Putamen (tissue), 1 donor: ENCODE measurements around the gene BICC1.
"Not testable (repeated sequence)": the region's sequence is repeated elsewhere in the genome, so short reads cannot be mapped to it uniquely, and the experiment has no call there.

ENCODE experiments used
- DNase-seq: peaks from one replicate; pipeline ENCODE4 v3.0.0-alpha.2; 2016; ENCODE audit warnings: low spot score

BICC1 gene

DNA sequence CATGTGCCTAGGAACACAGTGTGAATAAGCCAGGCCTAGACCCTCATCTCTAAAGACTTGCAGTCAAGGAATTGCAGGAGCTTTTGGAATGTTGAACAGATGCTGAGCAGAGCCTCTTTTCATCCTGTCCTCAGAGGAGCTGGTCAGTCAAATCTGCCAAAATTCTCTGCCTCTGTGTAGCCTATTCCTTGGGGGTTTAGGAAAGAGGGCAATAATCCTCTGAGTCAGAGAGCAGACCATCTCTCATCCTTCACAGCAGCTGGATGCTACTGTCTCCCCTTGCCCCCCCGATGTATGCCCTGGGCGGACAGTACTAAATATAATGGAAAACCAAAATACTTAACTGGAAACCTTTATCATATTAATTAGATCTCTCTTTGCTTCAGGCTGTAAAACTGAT lies 52.6 kb downstream of the BICC1 start:
- no peak for DNase-seq

DNA sequence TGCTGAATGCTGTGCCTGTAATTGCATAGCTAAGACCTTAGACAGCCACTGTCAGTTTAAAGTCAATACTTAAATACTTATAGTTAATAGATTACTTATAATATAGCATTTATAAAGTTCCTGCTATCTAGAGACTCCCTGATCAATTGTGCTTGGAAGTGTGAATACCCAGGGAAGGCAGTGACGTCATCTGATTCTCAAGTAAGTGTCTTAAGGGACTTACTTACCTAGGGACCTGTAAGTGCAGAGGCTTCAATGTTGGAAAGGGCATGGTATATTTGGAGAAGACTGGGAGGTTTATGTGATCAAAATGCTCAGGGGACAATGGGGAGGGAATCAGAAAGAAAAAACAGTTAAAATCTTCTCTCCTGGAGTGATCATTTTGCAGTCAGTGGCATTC lies 55.0 kb downstream of the BICC1 start:
- no peak for DNase-seq

DNA sequence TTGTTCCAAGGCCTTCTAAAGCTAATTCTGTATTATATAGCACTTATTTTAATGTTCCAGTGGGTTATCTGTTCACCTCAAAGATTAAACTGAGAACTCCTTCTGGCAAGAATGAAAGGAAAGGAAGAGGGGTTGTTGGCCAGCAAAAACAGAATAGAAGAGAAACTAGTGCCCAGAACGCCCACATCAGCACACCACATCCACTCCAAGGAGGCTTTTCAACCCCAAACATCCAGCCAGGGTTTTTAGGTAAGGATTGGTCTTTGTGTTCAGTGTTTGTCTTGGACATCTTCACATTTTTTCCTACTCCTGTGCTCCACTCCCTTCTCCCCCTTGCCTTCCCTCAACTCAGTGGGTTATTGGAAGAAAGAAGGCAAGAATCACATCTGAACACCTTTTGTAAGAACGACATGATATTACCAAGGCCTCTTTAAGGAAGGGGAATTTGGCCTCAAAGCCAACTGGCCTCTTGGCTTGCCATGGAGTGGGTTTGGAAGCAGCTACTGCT lies 55.8 kb downstream of the BICC1 start:
- DNase-seq, result no peak

DNA sequence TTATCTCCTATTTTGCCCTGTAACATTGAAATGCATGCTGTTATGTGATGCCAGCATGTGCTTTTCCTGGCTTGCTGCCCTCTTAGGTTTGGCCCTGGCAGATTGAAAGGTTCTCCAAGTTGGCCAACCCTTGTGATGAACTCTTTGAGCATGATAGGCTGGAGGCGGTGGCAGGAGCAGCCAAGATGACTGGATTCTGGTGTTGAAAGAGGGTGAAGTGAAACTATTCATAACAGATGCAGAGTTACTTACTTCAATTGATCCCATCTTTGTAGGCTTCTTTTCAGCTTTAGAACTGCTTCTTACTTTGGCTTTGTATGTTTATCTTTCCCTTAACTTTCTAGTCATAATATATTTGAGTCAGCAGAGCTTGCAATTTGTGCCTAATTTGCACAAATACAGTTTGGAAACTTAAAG lies 57.6 kb downstream of the BICC1 start:
- no peak for DNase-seq

DNA sequence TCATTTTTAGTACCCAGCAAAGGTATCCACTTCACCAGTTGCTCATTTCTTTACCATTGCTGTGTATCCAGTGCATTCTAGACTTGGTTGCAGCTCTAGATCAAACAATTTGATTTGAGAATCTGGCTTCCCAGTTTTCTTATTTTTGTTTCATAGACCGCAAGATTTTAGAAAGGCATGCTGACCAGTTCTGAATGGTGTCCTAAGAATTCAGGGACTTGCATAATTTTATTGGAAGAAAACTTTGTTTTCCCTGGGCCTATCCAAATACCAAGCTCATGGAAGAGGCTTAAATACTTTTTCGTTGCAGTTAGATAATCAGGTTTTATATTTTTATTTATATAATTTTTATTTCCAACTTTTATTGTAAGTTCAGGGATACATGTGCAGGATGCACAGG lies 58.3 kb downstream of the BICC1 start:
- DNase-seq, result no peak

DNA sequence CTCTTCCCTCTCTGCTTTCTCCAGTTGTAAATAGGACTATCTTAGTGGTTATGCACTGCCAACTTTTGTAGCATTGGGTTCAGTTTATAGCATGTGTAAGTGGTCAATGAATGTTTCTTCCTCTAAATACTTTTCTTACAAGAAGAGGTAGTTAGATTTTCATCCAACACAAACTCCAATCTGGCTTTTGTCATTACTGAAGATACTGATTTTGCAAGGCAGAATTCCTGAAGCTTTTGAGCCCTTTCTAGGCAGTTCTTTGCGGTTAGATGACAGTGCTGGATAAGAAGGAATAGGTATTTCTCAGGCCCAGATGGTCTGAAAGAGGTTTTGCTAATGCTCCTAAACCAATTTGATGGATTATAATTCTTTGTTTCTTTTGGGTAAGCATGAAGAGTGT lies 60.5 kb downstream of the BICC1 start:
- no peak for DNase-seq

DNA sequence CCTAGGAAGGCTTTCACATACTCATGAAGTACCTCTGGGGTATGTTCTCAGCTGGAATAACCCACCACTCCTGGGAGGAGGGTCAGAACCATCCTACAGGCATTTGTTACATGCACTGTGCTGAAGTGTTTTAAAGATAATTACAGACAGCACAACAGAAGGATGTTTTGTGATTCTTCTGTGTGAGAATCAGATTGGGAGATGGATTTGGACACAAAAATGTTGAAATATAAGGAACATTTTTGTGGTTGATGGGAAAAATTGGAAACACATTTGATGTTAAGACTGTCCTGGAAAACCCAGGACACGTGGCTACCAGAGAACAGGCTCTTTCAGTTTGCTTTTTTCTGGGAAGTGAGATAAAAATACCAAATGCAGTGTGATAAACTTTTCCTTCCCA lies 61.4 kb downstream of the BICC1 start:
- no peak for DNase-seq

DNA sequence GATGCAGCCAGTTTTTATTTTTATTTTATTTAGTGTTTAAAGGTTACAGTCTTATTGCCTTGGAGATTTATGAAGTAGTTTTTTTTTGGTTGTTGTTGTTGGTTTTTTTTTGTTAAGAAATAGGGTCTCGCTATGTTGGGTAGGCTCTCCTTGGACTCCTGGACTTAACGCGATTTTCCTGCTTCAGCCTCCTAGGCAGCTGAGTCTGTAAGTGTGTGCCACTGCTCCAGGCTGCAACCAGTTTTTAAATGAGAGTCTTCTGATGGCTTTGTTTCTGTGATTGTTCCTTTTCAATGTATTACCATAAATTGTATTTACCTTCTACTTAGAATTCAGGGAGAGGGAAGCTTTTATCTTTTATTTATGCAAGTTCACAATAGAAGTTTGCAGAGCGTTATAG lies 62.8 kb downstream of the BICC1 start:
- DNase-seq, result no peak

DNA sequence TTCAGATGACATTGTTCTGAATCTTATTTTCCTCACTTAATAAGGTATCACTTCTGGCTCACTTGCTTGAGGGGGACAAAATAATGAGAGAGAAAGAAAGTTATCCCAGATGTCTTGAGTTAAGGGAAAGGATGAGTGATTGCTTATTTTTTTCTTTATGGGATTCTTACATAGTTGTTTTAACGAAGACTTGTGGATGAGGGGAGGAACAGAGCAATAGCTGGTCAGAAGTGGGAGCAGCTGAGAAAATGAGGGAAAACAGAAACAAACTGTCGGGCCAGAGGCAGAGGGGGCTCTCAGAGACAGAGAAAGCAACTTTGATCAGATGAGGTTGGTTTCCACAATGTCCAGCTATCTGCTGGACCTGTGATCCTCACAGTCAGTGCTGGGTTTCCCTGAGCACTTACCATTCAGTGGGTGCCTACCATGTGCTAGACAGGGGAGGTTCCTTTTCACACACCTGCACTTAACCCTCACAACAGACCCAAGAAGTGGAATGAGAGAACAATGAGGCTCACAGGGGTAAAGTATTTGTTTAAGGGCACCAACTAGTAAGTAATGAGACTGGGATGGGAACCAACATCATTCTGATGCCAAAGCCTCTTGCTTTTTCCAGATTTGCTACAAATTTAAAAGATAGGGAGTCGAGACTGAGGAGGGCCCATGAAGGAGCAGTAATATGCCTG lies 64.2 kb downstream of the BICC1 start:
- no peak for DNase-seq

DNA sequence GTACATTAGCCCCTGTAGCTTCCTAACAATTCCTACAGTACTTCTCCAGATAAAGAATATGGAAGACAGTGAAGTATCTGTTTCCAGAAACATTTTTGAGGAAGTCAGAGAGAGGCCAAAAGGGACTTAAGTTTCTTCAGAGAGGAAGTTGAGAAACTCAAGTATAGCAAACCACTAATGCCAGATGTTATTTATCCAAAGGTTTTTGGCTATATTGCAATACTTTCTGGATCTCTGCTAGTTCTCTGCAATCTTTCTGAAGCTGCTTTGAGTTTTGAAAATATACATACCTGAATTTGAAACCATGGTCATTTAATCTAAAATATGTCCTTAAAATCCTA lies 64.7 kb downstream of the BICC1 start:
- DNase-seq, result no peak

DNA sequence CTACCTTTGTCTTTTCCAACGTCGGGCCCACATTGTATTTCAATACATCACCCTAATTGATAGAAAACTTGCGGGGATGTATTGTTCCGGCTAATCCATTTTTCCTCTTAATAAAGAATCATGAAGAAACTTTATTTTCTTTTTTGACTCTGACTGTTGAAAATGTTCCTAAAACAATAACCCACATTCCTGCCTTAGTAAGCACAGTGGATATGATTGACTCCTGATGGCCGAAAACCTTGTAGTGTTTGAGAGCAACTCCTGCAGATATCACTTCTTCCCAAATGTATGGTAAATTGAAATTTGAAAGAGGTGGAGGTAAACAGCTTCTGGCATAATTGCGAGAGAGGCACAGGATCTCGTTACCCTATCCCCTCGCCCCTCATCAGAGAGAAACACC lies 65.7 kb downstream of the BICC1 start:
- DNase-seq, result no peak

DNA sequence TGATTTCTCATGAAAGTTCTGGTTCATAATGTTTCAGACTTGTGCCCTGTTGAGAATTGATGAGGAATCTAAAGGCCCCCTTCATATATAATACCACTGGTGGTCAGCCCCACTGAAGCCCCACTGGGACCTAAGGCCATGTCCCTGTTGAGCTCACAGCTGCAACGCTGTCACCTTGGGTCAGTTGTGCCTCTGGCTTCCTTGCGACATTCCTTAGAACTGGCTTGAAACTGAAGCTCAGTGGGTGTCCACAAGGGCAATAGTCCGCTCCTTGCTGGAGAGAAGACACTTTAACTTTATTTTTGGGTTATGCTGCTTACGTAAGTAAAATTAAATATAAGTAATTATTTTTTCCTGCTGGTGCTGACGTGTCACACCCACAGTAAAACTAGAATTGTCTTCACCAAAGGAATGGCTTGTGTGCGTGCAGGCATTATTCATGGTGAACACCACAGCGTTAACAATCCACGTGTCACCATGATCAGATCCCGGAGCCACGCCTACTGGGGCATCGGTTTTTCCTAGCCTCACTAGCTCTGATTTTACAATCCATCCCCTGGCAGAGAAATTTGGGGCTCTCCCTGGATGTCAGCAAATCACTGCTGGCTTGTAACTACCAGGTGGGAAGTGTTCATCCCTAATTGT lies 66.5 kb downstream of the BICC1 start:
- peak; percentile 25 for DNase-seq

DNA sequence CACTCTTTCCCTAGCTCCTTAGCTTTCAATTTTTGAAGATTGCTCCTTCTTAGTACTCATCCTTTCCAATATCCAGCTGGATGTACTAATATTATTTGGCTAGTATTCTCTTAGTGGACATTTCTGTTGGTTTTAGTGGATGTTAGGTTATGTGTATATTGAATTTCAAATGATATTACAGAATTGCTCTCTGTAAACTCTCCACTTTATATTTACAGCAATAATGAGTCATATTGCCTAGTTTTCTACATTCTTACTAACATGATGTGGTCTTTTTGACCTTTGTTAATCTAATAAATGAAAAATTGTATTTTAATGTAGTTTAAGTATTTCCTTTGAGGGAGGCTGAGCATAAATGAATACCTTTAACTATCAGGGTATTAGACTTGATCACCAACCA lies 69.4 kb downstream of the BICC1 start:
- DNase-seq, result no peak

DNA sequence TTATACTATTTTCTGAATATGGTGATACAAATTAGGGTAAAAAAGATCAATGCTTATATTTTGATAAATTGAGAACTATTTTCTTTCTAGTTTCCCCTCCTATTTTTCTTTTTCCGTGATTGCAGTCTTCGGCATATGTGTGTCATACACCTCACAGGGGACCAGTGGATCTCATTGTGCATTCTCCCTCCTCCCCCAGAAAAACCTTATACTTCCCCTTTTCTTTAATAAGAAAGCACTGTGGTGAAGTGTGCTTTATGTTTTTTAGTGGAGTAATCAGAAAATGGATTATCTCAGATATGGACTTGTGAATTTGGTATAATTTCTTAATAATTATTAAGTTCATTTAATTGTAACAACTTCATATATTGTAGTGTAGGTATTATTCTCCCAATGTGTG lies 72.8 kb downstream of the BICC1 start:
- no peak for DNase-seq

DNA sequence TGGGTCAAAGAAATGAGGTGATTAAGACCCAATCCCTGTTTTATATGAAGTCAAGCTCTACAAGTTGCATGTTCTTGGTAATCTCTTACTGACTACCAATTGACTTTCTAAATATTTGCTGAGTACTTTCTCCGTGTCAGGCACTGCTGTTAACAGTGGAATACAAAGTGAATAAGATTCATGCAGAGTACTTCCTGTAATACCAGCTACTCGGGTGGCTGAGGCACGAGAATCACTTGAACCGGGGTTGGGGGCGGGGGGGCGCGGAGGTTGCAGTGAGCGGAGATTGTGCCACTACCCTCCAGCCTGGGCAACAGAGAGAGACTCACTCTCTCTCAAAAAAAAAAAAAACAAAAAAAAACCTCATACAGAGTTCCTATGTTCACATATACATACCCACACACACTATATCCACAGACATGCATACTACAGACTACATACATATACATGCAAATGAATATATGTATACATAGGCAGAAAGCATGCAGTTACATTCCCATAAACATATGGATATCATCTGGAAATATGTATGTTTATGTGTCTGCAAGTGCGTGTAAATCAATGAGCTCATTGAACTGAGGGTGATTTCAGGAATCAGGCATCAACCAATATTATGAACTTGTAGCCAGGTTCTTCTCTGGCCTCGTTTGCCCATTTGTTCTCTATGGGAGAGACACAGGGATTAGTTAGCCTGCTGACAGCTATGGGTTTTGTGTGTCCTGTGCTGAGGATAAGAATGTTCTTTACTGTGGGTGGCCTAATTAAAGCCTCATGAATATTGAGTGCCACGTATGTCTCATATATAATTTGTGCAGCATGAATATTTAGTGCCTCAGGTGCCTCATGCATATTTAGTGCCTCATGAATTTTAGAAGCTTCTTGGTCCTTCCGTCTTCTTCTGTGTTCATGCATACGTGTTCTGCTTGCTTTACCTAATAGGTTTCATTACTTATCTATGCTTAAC lies 73.9 kb downstream of the BICC1 start:
- DNase-seq, result no peak

DNA sequence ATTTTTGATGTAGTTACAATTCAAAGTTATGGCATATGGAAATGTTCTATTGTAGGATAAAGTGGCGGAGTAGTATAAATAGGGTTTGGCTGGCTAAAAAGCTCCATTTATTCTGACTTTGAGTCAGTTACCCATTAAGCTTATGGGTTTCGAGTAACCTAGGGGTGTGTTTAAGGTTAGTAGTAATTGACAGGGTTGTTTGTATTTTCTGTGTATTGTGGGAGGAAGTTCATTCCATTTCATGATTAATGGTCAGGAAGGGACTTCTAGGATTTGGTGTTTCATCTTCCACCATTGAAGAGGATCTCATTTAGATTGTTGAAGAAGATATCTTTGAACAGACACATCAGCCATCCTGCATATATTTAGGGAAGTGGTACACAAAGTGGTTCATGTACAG lies 75.0 kb downstream of the BICC1 start:
- DNase-seq, result no peak

DNA sequence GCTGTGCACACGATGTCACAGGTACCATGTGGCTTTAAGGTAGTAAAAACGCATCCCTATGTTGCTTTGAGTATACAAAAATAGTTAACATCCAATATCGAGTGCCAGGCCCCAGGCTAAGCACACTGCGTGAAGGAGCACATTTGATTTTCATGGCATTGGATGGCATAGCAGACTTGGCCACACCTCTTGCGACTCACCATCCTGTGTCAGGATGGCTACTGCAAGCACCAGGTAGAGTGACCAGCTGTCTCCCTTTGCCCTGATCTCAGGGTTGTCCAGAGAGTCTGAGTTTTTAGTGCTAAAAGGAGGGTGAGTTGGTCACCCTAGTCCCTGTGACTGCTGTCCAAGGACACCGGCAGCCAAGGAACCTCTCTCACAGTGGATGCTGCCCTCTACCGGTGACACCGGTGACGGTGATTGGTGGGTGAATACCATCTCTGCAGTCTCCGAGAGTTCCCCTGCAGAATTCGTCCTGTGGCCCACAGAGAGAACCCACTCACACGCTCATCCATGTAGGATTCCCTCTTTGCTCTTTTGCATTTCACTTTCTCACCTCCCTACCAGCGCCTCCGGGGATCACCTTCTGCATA lies 76.1 kb downstream of the BICC1 start:
- DNase-seq, result no peak

DNA sequence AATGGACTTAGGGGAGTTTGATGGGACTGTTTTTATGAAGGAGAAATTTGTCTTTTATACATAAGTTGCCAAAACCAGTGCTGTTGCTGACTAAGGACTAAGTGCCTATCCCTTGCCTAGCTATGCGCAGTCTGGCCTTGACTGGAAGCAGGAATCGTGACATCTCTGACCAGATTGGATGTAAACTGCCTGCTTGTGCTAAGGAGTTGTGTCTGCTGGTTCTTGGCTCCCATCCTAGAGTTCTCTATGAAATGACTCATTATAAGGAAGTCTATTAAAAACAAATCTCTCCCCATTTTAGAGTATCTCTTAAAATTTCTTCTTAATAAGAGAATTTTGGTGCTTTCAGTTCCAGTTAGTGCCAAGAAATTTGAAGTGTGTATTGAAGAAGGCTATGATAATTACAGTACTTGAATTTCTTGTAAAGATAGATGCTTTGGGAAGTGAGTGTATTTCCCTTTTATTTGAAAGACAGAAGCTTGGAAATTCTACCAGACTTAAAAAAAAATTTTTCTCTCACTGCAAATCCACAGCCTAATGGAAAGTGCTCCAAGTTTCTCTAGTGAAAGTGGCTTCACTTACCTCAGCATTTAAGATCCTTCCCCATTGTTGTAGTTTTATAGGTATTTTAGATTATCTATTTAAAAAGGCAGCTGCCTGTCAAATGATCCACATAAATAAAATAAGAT lies 77.6 kb downstream of the BICC1 start:
- no peak for DNase-seq

DNA sequence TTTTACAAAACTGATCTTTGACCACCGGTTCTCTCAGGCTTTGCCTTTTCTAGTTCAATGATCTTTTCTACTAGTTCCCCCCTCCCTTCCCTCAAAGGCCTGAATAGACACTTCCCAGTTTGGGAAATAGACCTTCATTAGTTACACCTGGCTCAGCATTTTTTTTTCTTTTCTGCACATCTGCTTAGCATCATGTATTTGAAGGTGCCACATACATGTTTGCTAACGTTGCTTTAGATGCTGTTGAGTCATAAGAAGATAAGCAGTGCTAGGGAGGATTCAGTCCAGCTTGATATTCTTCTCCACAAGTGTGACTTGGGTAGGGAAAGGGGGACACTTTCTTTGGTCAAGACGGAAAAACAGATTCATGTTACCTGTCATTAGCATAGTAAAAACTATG lies 78.3 kb downstream of the BICC1 start:
- no peak for DNase-seq

DNA sequence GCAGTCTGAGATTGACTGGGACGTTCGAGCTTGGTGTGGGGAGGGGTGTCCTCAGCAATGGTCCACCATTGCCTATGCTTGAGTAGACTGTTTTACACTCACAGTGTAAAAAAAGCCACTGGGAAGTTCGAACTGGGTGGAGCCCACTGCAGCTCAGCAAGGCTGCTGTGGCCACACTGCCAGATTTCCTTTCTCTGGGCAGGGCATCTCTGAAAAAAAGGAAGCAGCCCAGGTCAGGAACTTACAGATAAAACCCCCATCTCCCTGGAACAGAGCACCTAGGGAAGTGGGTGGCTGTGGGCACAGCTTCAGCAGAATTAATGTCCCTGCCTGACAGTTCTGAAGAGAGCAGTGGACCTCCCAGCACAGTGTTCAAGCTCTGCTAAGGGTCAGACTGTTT lies 80.3 kb downstream of the BICC1 start:
- no peak for DNase-seq

DNA sequence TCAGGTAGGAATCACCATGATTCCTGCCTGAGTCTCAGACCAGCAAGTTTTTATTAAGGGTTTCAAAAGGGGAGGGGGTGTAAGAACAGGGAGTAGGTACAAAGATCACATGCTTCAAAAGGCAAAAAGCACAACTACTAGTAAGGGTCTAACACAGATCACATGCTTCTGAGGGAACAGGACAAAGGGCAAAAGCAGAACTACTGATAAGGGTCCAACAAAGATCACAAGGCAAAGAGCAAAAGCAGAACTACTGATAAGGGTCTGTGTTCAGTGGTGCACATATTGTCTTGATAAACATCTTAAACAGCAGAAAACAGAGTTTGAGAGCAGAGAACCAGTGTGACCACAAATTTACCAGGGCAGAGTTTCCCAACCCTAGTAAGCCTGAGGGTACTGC lies 84.5 kb downstream of the BICC1 start:
- not testable (repeated sequence) for DNase-seq
